IMR-90 (cell line): ENCODE measurements around the gene MMP3.

ENCODE experiments used
- NFE2L2 ChIP-seq: fragments of 150-350 bp; IDR thresholded peaks from 2 replicates; pipeline ENCODE4 v1.6.1; 2016; ENCODE audit warnings: low read depth, mild to moderate bottlenecking, low read length
- POLR2A ChIP-seq: IDR thresholded peaks from 2 replicates; pipeline ENCODE4 v1.6.1; 2012; ENCODE audit warnings: mild to moderate bottlenecking, low read depth, low read length
- RAD21 ChIP-seq: IDR thresholded peaks from 2 replicates; pipeline ENCODE4 v1.6.1; 2012; ENCODE audit warnings: low read length, improper control_type of control experiment
- SMC3 ChIP-seq: fragments of 150-350 bp; IDR thresholded peaks from 2 replicates; pipeline ENCODE4 v1.6.1; 2016; ENCODE audit warnings: low read depth, mild to moderate bottlenecking, antibody characterized with exemption, low read length, moderate library complexity
- USF2 ChIP-seq: fragments of 150-350 bp; IDR thresholded peaks from 2 replicates; pipeline ENCODE4 v1.6.1; 2017; ENCODE audit warnings: mild to moderate bottlenecking, antibody characterized with exemption, low read length, low read depth
- TF ChIP-seq, protein P1 (sequence below): conservative IDR thresholded peaks from 2 replicates; pipeline ENCODE4 v1.5.1; 2012; ENCODE audit warnings: mild to moderate bottlenecking, low read depth, low read length, improper control_type of control experiment
- TF ChIP-seq, protein P2 (sequence below): fragments of 150-350 bp; IDR thresholded peaks from 2 replicates; pipeline ENCODE4 v1.6.1; 2016; ENCODE audit warnings: low read depth, mild to moderate bottlenecking, low read length, moderate library complexity, borderline replicate concordance

DNA sequence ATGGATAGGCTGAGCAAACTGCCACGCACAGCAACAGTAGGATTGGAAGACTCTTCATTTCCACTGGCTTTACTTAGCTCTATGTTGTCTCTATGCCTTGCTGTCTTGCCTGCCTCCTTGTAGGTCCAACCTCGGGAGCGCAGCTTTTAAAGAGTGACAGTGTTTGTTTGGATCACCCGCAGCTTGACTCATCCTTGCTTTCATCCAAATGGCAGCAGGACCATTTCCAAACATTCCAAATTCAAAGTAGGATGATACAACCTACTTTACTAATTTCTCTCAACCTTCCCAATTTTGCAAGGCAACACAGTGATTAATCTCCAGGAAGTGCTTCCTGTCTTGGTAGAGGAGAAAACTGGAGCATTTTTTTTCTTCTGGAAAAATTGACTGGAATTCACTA lies at the start of gene MMP3:
- TF ChIP-seq, protein P1, sequence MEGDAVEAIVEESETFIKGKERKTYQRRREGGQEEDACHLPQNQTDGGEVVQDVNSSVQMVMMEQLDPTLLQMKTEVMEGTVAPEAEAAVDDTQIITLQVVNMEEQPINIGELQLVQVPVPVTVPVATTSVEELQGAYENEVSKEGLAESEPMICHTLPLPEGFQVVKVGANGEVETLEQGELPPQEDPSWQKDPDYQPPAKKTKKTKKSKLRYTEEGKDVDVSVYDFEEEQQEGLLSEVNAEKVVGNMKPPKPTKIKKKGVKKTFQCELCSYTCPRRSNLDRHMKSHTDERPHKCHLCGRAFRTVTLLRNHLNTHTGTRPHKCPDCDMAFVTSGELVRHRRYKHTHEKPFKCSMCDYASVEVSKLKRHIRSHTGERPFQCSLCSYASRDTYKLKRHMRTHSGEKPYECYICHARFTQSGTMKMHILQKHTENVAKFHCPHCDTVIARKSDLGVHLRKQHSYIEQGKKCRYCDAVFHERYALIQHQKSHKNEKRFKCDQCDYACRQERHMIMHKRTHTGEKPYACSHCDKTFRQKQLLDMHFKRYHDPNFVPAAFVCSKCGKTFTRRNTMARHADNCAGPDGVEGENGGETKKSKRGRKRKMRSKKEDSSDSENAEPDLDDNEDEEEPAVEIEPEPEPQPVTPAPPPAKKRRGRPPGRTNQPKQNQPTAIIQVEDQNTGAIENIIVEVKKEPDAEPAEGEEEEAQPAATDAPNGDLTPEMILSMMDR = no peak
- TF ChIP-seq USF2 = no peak
- no peak for TF ChIP-seq POLR2A
- TF ChIP-seq SMC3 = no peak
- TF ChIP-seq NFE2L2 = no peak
- TF ChIP-seq RAD21 = no peak
- TF ChIP-seq, protein P2, sequence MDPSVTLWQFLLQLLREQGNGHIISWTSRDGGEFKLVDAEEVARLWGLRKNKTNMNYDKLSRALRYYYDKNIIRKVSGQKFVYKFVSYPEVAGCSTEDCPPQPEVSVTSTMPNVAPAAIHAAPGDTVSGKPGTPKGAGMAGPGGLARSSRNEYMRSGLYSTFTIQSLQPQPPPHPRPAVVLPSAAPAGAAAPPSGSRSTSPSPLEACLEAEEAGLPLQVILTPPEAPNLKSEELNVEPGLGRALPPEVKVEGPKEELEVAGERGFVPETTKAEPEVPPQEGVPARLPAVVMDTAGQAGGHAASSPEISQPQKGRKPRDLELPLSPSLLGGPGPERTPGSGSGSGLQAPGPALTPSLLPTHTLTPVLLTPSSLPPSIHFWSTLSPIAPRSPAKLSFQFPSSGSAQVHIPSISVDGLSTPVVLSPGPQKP = no peak
